Left renal cortex interstitium (tissue), 4 donors: Measurements from ENCODE around the gene IFT25. TPM values are rescaled to one million over a fixed set of nuclear protein-coding genes. Genes with fewer than 3 reads are reported as not detected.
A peak's percentile ranks its signal among the peaks of the same experiment; 100 is the strongest.
"Not testable (repeated sequence)": the region's sequence is repeated elsewhere in the genome, so short reads cannot be mapped to it uniquely, and the experiment has no call there.

Experiments
- DNase-seq, 4 donors: peaks; one replicate each; pipeline ENCODE4 v3.0.0-alpha.2; 2013; ENCODE audit warnings: low read depth in 4 of 4, low spot score in 2 of 4, missing footprints in 1 of 4
- polyA plus RNA-seq, 4 donors: library from polyadenylated mRNA; unstranded; fragments of 120-200 nt; gene quantifications; one replicate each; pipeline ENCODE4 v1.2.1, GENCODE V29; 2013; ENCODE audit not compliant: insufficient read length in 4 of 4

The IFT25 gene
- polyA plus RNA-seq, 4 donors, result 44.9 to 66.6 (median 48.3) TPM

- DNase-seq, result no peak
Measured at GRCh38 chr1:53891678-53892077, 53.8 kb downstream of the IFT25 start.

- DNase-seq, result no peak
Measured at GRCh38 chr1:53891018-53891417, 54.5 kb downstream of the IFT25 start.

- DNase-seq, result no peak
Measured at GRCh38 chr1:53890522-53890941, 55.0 kb downstream of the IFT25 start.

- peak in 3 of 4 donors; percentile 55 to 83 (median 79) for DNase-seq
Measured at GRCh38 chr1:53889304-53890298, 55.9 kb downstream of the IFT25 start, which contains the start of gene YIPF1. Gene YIPF1, minus strand, starts transcription at chr1:53889797. Its CDS starts 860 bp downstream, at chr1:53888937.

- DNase-seq, result no peak
Measured at GRCh38 chr1:53888681-53889080, 56.8 kb downstream of the IFT25 start.

- DNase-seq, result not testable (repeated sequence)
Measured at GRCh38 chr1:53883600-53883999, 61.9 kb downstream of the IFT25 start.

GRCh38 chr1:53881853-53882252, 63.6 kb downstream of the IFT25 start:
- not testable (repeated sequence) for DNase-seq

- DNase-seq, result no peak
Measured at GRCh38 chr1:53878492-53879105, 66.9 kb downstream of the IFT25 start.

GRCh38 chr1:53875150-53875549, 70.3 kb downstream of the IFT25 start:
- DNase-seq, result not testable (repeated sequence)

GRCh38 chr1:53871773-53872484, 73.6 kb downstream of the IFT25 start:
- no peak for DNase-seq

Other genes starting within 250 kb of the IFT25 start
- gene GLIS1, start 206.5 kb downstream of the IFT25 start, polyA plus RNA-seq, result 1 to 10 TPM; 1.8 to 3.6 (median 3.0) TPM
- 10 to 100 TPM; 25.6 to 31.6 (median 29.0) TPM for gene NDC1, start 107.4 kb downstream of the IFT25 start, polyA plus RNA-seq
- 10 to 100 TPM; 31.1 to 36.3 (median 33.1) TPM for gene YIPF1, start 55.9 kb downstream of the IFT25 start, polyA plus RNA-seq
- gene DIO1, start 51.5 kb downstream of the IFT25 start, polyA plus RNA-seq, result 10 to 100 TPM in 1 of 4 donors, 1 to 10 TPM in 3; 3.8 to 10.3 (median 7.8) TPM
- 10 to 100 TPM; 38.6 to 48.1 (median 42.1) TPM for gene LRRC42, start 651 bp upstream of the IFT25 start, polyA plus RNA-seq
- under 1 TPM in 1 of 4 donors, not detected in 3; 0.08 TPM for gene LDLRAD1, start 72.5 kb upstream of the IFT25 start, polyA plus RNA-seq
- 100 to 1,000 TPM; 304 to 435 (median 349) TPM for gene TMEM59, start 107.5 kb upstream of the IFT25 start, polyA plus RNA-seq
- 1 to 10 TPM; 8.2 to 9.6 (median 8.6) TPM for gene TCEANC2, start 107.9 kb upstream of the IFT25 start, polyA plus RNA-seq
- under 1 TPM in 2 of 4 donors, not detected in 2; 0.08 to 0.11 TPM for gene CDCP2, start 207.3 kb upstream of the IFT25 start, polyA plus RNA-seq